TTC549 (cell line): ENCODE data around the gene CLN5.
"Not testable (repeated sequence)": the region's sequence is repeated elsewhere in the genome, so short reads cannot be mapped to it uniquely, and the experiment has no call there.

ENCODE experiments used
- FAIRE-seq: peaks from 2 replicates; lab custom pipeline; 2012; peaks lifted over from hg19 to GRCh38; lab: Jason Lieb, UNC

Gene CLN5

GRCh38 chr13:76976490-76976889 is 15.4 kb upstream of the CLN5 start:
- FAIRE-seq, result no peak

- FAIRE-seq, result no peak
Observed at GRCh38 chr13:76976929-76977328, 15.0 kb upstream of the CLN5 start.

DNA sequence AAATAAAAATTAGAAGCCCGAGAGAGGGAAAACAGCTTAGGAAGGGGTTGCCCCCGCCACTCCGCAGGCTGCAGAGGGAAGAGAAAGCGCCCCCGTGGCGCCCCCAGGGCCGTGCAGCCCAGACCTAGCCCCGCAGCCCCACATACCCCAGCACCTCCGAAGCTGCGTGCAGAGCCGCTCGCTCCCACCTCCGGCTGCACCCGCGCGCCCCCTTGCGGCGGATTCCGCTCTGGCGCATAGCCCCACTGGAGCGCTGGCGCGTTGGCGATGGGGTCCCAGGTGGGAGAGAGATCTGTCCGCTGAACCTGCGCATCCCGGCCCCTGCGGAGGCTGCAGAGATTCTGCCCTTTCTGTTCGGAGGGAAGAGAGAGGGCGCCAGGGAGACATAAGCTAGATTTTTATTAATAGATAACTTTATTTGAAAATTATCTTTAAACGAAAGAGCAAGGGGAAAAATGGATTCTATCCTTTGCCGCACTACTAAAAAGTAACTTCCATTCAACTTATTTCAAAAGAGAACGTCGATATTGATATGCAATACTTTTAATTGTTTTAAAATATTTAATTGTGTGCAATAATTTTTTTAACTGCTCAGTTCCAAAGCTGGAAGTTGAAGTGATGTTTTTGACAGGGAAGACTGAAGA is 11.7 kb upstream of the CLN5 start:
- no peak for FAIRE-seq

DNA sequence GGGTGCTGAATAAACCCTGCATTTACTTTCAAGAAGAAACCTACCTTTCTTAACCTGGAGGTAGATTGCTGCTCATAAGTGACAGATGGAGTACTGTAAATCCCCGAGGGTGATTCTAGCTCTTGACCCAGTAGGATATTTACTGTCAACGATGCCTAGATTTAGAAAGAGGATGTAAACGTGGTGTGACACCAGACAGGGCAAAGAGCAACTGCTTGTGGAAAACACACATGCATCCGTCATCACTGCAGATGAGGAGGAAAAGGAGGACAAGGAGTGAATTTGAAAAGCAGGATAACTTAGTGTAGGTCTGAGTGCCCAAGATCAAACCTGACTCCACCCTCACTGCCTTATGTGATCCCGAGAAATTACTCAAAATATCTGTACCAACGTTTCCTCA is 9.8 kb upstream of the CLN5 start:
- no peak for FAIRE-seq

DNA sequence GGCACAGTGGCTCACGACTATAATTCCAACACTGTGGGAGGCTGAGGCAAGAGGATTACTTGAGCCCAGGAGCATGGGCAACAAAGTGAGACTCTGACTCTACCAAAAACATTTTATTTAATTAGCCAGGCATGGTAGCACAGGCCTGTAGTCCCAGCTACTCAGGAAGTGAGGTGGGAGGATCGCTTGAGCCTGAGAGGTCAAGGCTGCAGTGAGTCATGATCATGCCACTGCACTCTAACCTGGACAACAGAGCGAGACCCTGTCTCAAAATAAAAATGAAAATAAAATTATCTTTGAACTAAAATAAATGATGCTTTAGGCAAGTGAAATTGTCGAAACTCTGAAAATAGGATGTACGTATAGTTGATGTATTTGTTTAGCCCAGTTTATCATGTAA is 8.2 kb upstream of the CLN5 start:
- FAIRE-seq, result no peak

GRCh38 chr13:76991432-76991795 is 467 bp upstream of the CLN5 start:
- no peak for FAIRE-seq

DNA sequence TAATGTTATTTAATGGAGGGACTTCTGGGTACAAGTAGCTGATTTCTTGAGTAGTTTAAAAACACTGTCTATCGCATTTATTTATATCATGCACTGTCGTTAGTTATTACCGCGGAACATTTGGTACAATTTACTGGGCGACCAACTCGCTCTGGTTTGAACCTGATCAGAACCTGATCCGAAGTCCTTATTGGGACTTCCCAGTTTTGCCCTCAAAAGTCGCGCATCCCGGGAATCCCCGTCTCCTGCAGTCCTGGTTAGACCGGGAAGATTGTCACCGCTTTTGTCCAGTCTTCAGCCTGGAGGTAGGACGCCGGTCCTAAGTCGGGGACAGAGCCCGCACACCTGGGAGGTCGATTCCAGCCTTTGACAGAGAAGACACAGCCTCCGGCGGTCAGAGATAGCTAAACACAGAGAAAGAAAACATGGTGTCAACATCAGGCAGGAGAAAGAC is 694 bp downstream of the CLN5 start:
- no peak for FAIRE-seq

DNA sequence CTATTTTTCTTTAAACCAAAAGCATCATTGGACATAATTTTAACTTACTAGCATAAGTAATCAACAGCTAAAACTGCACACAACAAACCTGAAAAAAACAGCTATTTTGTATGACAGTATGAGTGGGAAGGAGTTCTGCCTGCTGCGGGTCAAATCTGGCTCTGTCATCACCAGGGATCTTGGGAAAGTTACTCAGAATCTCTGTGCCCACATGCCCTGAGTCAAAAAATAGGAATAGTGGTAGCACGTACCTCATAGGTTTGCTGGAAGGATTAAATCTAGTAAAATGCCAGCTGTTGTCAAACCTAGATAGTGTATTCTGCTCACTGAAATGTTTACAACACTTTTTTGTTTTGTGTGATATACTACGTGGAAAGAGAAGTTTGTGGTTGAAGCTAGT is 1.1 kb downstream of the CLN5 start:
- no peak for FAIRE-seq

- FAIRE-seq, result no peak
Observed at GRCh38 chr13:76993473-76993872, 1.6 kb downstream of the CLN5 start.

GRCh38 chr13:76994281-76994680 is 2.4 kb downstream of the CLN5 start:
- no peak for FAIRE-seq

DNA sequence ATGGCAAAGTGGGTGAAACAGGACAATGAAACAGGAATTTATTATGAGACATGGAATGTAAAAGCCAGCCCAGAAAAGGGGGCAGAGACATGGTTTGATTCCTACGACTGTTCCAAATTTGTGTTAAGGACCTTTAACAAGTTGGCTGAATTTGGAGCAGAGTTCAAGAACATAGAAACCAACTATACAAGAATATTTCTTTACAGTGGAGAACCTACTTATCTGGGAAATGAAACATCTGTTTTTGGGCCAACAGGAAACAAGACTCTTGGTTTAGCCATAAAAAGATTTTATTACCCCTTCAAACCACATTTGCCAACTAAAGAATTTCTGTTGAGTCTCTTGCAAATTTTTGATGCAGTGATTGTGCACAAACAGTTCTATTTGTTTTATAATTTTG is 8.6 kb downstream of the CLN5 start:
- no peak for FAIRE-seq

- FAIRE-seq, result no peak
Observed at GRCh38 chr13:77001540-77001939, 9.7 kb downstream of the CLN5 start.

GRCh38 chr13:77001963-77002587 is 10.2 kb downstream of the CLN5 start:
- no peak for FAIRE-seq

- peak; percentile 86 for FAIRE-seq
Observed at GRCh38 chr13:77002590-77003190, 10.8 kb downstream of the CLN5 start.

DNA sequence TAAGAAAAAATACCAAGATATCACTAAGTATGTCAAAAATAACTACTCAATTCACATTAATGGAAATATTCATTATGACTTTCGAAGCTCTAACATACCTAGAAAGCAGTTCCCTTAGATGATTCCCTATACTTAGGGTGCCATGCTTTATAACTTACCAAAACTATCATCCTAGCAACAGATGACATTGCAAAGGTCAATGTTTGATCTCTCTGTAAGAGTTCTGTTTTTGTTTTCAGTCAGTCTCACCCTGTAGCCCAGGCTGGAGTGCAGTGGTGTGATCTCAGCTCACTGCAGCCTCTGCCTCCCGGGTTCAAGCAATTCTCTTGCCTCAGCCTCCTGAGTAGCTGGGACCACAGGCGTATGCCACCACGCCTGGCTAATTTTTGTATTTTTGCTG is 16.5 kb downstream of the CLN5 start:
- FAIRE-seq, result not testable (repeated sequence)

GRCh38 chr13:77009011-77009410 is 17.1 kb downstream of the CLN5 start:
- FAIRE-seq, result no peak

- not testable (repeated sequence) for FAIRE-seq
Observed at GRCh38 chr13:77009719-77010118, 17.8 kb downstream of the CLN5 start.

- no peak for FAIRE-seq
Observed at GRCh38 chr13:77013853-77014542, 22.1 kb downstream of the CLN5 start.

DNA sequence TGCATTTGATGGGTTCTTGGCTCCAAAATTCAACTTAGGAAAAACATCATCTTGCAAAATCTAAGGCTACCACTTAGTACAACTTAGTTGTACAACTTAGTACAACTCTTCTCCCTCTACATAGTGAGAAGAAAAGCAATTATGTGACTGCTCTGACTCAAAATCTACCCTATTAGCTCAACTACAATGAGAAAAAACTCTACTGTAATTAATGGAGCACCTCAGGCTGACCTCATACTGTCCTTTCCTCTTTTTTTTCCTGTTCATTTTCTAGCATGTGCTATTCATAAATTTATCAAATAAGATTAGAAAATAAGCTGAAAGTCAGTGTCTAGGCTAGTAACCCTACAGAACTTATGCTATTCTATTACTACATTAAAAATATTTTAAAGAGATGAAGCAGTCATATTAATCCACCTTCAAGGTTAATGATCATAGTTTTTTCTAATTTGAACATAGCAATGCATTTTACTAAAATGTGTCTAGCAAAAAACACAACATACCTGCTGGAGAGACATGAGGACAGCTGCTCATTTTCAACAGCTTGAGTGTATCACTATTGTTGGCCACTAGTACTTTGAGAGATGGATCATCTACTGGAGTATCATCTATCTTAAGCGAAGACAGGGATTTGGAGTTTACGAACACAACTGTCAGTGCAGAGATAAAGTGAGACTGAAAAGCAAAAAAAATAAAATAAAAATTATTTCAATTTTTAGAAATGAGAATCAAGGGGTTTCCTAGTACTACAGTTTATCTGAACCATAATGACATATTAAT is 23.2 kb downstream of the CLN5 start:
- no peak for FAIRE-seq

GRCh38 chr13:77016251-77016812 is 24.5 kb downstream of the CLN5 start:
- FAIRE-seq, result no peak

DNA sequence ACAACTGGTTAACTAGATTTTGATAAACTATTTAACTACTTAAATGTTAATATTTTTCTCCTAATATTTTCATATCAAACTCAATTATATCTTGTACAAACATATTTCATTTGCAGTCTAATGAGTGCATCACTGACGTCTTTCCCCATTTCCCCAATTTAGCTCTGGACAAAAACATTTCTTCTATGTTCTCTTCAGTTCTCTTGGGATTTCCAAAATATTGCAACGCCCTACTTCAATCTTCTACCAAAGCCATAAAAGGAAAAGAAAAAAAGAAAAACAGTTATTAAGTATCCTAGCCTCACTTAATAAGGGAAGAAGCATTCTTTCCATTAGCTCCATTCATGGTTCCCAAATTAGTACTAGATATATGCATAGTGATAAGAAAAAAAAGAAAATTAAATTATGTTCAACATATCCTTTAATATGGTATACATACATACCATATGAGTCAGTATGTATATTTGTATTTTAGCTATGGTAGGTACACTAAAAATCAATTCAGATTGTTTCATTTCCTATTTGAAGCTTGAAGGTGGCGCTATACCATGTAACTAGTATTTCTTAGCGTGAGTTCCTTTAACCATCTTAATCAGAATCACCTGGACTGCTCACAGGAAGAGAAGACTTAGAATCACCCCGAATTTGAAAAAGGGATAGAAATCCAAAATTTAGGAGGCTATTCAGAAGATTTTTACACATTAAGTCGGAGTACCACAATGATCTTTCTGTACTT is 25.2 kb downstream of the CLN5 start:
- FAIRE-seq, result no peak

- no peak for FAIRE-seq
Observed at GRCh38 chr13:77019756-77020155, 27.9 kb downstream of the CLN5 start.
